Activated naive CD4-positive, alpha-beta T cell (primary cell): ENCODE data around the gene POLH.
"Not testable (repeated sequence)": the region's sequence is repeated elsewhere in the genome, so short reads cannot be mapped to it uniquely, and the experiment has no call there.

ENCODE experiments used
- DNase-seq, 4 experiments: peaks; one replicate each; lab custom pipeline; 2025; lab: John Stamatoyannopoulos, UW

POLH gene

DNA sequence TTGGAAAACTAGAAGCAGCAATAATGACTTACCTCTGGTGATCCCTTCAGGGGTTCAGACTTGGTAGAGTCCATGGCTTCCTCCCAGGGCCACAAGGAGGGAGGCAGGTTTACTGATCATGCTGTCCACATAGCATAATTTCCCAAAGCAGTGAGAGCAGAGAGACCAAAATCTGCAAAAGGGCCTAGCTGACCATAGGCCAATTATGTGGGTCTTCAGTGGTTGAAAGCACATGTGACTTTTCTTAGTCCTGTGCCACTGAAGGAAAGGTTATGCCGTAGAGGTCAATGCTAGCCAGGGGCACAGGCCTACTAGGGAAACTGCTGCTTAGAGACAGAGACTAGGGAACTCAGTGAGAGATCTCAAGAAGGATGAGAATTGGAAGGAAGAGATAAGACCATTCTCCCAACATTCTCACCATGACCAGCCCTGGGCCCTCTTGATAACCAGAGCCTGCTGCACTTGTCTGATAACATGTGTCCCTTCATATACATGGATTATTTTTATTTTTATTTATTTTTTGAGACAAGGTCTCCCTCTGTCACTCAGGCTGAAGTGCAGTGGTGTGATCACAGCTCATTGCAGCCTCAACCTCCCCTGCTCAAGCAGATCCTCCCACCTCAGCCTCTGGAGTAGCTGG, 55.1 kb downstream of the POLH start:
- no peak for DNase-seq

DNA sequence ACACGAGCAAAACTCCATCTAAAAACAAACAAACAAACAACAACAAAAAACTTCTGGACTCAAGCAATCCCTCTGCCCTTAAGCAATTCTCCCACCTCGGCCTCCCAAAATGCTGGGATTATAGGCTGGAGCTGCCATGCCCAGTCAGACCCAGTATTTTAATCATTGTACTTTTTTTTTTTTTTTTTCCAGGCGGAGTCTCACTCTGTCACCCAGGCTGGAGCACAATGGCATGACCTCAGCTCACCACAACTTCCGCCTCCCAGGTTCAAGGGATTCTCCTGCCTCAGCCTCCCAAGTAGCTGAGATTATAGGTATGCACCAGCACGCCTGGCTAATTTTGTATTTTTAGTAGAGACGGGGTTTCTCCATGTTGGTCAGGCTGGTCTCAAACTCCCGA, 57.0 kb downstream of the POLH start:
- DNase-seq, result not testable (repeated sequence)

DNA sequence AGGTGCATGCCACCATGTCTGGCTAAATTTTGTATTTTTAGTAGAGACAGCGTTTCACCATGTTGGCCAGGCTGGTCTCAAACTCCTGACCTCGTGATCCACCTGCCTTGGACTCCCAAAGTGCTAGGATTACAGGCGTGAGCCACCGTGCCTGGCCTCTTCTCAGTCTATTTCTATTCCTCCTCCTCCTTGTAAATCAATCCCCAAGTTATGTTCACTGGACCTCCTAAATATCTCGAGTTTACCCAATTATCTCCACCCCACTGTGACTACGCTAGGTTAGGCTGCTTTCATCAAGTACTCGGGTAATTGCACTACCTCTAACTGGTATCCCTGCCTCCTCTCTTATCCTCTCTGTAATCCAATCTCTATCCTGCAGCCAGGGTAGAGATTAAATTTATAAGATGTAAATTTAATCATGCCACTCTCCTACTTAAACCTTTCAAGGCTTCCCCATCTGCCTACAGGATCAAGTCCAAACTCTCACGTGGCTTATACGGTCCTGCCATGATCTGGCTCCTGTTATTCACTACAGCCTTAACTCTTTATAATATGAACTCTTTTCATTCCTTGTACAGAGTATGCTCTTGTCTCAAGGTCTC, 58.8 kb downstream of the POLH start:
- no peak for DNase-seq

DNA sequence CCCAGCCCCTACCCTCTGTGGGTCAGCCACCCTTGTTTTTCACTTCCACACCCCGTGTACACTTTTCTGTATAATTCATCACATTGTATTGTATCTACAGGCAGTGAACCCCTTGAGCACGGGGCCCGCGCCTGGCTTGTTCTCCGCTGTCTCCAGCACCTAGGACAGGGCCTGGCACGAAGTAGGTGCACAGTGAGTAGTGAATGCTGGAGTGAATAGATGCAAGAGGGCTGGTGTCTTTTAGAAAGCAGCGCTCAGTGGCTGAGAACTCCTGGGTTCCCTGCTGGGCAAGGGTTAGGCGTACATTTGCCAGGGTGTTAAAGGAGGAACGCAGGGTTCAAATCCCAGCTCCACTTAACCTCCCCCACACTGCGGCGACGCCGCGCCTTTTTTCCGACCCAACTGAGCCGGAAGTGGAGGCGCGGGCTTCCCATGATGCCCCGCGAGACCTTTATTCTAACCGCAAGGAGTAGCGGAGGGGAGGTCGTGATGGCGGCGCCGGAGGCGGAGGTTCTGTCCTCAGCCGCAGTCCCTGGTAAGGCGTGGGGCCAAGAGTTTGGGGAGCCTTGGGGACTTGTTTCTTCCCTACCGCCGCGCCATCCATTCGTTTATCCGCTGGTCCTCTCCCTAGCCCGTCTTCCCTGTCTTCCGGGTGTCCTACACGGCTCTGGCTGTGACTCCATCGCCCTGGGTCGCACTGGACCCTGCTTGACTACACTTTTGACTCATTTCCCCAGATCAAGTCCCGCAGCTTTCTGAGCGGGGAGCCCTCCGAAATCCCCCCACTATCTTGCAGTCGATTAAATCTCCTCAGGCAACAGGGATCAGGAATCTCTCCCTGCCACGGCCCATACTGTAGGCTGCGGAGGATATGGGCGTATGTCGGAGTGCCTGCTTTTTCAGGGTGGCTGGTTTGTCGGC, 59.7 kb downstream of the POLH start, which contains the start of gene MAD2L1BP:
MAD2L1BP (plus strand) TSS at position 454 of the 921 bp plus-strand sequence; CDS start at position 490, 36 bp downstream.
- peak; percentile 54 to 83 (median 71) for DNase-seq

DNA sequence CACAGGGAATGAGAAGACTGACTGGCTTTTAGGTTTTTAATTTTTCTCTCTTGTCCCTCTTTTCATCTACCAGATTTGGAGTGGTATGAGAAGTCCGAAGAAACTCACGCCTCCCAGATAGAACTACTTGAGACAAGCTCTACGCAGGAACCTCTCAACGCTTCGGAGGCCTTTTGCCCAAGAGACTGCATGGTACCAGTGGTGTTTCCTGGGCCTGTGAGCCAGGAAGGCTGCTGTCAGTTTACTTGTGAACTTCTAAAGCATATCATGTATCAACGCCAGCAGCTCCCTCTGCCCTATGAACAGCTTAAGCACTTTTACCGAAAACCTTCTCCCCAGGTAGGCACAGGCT, 60.3 kb downstream of the POLH start:
- no peak for DNase-seq

DNA sequence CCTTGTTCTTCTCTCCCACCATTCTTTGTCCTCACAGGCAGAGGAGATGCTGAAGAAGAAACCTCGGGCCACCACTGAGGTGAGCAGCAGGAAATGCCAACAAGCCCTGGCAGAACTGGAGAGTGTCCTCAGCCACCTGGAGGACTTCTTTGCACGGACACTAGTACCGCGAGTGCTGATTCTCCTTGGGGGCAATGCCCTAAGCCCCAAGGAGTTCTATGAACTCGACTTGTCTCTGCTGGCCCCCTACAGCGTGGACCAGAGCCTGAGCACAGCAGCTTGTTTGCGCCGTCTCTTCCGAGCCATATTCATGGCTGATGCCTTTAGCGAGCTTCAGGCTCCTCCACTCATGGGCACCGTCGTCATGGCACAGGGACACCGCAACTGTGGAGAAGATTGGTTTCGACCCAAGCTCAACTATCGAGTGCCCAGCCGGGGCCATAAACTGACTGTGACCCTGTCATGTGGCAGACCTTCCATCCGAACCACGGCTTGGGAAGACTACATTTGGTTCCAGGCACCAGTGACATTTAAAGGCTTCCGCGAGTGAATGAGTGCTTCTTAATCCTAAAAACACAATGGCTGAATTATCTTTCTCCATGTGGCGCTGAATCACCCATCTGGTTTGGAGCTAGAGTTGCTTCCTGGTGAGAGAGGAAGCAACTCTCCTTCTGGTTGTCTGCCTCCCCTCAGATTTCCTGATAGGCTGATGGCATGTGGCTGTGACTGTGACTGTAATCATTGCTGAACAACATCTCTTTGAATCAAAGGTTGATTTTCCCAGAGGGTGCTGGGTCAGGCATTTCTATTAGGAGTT, 64.2 kb downstream of the POLH start:
- DNase-seq, result no peak

DNA sequence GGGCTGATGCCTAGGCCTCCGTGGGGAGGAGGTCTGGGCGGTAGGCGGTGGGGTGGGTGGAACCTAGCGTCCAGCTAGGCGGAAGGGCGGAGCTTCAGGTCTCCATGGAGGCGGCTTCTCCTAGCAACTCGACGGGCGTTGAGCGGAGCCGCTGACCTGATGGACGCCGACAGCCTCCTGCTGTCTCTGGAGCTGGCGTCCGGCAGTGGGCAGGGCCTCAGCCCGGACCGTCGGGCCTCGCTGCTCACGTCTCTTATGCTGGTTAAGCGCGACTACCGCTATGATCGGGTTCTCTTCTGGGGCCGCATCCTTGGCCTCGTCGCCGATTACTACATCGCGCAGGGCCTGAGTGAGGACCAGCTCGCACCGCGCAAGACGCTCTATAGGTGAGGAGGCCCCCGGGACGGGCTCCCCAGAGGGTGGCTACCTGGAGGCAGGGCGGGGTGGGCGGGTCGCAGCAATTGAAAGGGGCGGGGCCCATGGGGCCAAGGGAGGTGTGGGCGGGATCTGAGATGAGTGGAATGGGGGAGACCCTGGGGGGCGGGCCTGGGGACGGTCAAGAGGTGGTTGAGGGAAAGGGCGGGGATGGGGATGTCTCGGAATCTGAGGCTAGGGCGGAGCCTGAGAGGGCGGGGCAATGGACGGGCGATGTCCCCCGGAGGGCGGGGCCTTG, 69.1 kb downstream of the POLH start, which contains the start of gene RSPH9:
RSPH9 (plus strand) TSS at position 97 of the 673 bp plus-strand sequence; CDS start at position 160, 63 bp downstream.
- peak in 3 of 4 experiments; percentile 11 to 50 (median 25) for DNase-seq

DNA sequence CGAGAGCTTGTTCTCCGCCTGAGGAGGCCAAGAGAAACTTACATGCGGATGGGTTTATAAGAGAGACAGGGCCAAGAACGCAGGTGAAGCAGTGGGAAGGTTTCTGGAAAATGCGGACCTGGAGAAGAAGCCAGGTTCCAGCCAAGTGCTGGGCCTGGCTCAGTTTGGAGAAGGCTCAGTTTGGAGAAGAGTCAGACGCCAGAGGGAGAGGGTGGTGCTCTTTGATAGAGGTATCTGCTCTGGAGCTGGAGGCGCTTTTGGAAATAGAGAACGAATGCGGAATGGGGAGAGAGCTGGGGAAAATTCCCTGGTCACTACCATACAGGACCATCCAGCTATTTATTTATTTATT, 69.6 kb downstream of the POLH start:
- DNase-seq, result no peak

DNA sequence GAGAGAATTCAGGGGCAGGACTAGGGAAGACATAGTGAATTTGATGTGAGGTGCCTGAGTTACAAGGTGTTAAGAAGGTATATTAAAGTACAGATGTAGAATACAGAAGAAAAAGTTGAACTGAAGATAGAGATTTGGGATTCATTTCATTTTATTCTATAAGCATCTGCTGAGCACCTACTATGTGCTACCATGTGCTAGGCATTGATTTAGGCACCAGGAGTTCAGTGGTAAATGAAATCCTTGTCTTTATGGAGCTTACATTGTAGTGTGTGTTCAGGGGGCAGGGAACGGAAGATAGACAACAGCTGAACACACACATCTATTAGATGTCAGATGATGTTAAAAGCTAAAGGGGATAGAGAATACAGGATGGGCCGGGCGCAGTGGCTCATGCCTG, 71.6 kb downstream of the POLH start:
- no peak for DNase-seq

DNA sequence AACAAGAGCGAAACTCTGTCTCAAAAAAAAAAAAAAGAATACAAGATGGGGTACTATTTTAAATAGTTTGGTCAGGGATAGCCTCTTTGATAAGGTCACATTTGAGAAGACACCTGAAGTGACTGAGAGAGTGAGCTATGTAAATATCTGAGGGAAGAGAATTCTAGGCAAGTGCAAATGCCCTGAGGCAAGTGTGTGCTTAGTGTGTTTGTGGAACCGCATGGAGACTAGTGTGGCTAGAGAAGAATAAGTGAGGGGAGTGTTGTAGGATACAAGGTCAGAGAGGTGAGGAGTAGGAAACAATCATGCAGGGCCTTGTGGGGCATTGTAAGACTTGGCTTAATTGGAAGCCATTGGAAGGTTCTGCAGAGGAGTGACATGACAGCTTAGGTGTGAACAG, 72.3 kb downstream of the POLH start:
- no peak for DNase-seq

DNA sequence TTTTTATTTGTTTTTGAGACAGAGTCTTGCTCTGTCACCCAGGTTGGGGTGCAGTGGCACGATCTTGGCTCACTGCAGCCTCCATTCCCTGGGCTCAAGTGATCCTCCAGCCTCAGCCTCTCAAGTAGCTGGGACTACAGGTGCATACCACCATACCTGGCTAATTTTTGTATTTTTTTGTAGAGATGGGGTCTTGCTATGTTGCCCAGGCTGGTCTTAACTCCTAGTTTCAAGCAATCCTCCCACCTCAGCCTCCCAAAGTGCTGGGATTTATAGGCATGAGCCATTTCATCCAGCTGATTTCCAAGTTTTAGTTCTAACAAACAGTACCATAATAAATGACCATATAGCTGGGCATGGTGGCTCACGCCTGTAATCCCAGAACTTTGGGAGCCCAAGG, 76.8 kb downstream of the POLH start:
- not testable (repeated sequence) for DNase-seq

DNA sequence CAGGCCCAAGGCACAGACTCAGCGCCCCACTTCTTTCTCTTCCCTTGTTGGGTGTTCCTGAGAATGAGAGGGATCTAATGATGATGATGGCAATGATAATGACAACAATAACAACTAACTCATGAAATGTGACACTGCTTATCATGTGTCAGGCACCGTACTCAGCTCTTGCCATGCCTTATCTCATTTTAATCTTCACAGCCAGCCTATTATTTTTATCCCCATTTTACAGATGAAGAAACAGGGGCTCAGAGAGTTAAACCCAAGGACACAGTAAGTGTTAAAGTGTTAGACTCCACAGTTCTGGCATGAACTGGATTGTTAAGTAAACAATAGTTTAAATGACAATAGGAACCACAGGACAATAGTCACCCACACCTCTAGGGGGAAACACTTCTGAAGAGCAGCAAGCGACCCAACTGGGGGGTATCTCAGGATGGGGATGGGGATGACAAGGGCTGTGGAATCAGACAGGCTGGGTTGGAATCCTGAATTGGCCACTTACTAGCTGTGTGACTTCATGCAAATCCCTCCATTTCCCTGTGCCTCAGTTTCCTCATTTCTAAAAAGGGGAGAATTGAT, 81.3 kb downstream of the POLH start:
- DNase-seq, result no peak

DNA sequence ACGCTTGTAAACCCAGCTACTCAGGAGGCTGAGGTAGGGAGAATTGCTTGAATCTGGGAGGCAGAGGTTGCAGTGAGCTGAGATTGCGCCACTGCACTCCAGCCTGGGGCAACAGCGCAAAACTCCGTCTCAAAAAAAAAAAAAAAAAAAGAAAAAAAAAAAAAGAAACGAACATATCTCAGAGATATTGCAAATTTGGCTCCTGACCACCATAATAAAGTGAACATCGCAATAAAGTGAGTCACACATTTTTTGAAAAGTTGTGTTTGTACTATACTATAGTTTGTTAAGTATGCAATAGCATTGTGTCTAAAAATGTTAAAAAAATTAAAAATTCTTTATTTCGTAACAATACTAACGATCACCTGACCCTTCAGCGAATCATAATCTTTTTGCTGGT, 82.2 kb downstream of the POLH start:
- no peak for DNase-seq

DNA sequence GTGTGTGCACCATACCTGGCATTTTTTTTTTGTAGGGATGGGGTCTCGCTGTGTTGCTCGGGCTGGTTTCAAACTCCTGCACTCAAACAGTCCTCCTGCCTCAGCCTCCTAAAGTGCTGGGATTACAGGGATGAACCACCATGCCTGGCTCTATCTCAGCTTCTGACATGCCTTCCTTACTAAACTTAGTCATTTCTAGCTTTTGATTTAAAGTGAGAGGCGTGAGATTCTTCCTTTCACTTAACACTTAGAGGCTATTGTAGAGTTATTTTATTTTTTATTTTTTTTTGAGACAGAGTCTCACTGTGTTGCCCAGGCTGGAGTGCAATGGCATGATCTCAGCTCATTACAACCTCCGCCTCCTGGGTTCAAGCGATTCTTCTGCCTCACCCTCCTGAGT, 87.0 kb downstream of the POLH start:
- not testable (repeated sequence) for DNase-seq
